ENCODE results near the gene CCT6B. TPM values are rescaled to one million over a fixed set of nuclear protein-coding genes. Genes with fewer than 3 reads are reported as not detected.

Gene CCT6B
- total and polyA plus RNA-seq, 9 of the 15 experiments (the other 6 are each of a cell fraction or from before 2014, with no cell fraction given), result 0.25 to 0.91 (median 0.58) TPM

- TF ChIP-seq, protein P1, sequence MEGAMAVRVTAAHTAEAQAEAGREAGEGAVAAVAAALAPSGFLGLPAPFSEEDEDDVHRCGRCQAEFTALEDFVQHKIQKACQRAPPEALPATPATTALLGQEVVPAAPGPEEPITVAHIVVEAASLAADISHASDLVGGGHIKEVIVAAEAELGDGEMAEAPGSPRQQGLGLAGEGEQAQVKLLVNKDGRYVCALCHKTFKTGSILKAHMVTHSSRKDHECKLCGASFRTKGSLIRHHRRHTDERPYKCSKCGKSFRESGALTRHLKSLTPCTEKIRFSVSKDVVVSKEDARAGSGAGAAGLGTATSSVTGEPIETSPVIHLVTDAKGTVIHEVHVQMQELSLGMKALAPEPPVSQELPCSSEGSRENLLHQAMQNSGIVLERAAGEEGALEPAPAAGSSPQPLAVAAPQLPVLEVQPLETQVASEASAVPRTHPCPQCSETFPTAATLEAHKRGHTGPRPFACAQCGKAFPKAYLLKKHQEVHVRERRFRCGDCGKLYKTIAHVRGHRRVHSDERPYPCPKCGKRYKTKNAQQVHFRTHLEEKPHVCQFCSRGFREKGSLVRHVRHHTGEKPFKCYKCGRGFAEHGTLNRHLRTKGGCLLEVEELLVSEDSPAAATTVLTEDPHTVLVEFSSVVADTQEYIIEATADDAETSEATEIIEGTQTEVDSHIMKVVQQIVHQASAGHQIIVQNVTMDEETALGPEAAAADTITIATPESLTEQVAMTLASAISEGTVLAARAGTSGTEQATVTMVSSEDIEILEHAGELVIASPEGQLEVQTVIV (CRISPR knock-in tag; IDR thresholded peaks at IDR 0.05; ENCODE audit: borderline replicate concordance), result no peak
- no peak for TF ChIP-seq TCF3 (CRISPR knock-in tag; IDR thresholded peaks at IDR 0.05)
- TF ChIP-seq E2F8 (IDR thresholded peaks at IDR 0.05; ENCODE audit: low read depth, partially characterized antibody), result no peak
- no peak for TF ChIP-seq ZNF77 (CRISPR knock-in tag; IDR thresholded peaks at IDR 0.05)
- no peak for TF ChIP-seq MECOM (CRISPR knock-in tag; IDR thresholded peaks at IDR 0.05)
- TF ChIP-seq HNRNPH1 (optimal IDR thresholded peaks at IDR 0.05; ENCODE audit: low read depth, low read length), result no peak
- TF ChIP-seq ELK1 (CRISPR knock-in tag; IDR thresholded peaks at IDR 0.05), result no peak
- no peak for TF ChIP-seq NR1H2 (CRISPR knock-in tag; IDR thresholded peaks at IDR 0.05)
- TF ChIP-seq ZKSCAN1 (IDR thresholded peaks at IDR 0.05; ENCODE audit: low read depth, low read length), result no peak
- no peak for TF ChIP-seq ZNF316 (IDR thresholded peaks at IDR 0.05)
- no peak for TF ChIP-seq NELFE (IDR thresholded peaks at IDR 0.05; ENCODE audit: insufficient read depth, insufficient read length)
- TF ChIP-seq GTF2A2 (tag; IDR thresholded peaks at IDR 0.05), result no peak
- no peak for TF ChIP-seq KLF6 (CRISPR knock-in tag; IDR thresholded peaks at IDR 0.05; ENCODE audit: borderline replicate concordance)
- no peak for TF ChIP-seq SNIP1 (IDR thresholded peaks at IDR 0.05; ENCODE audit: low read depth)
- peak; percentile 82 for TF ChIP-seq SAP30 (IDR thresholded peaks at IDR 0.05; ENCODE audit: borderline replicate concordance, insufficient read depth, low read depth, low read length, poor library complexity, severe bottlenecking)
- TF ChIP-seq ILF3 (IDR thresholded peaks at IDR 0.05; ENCODE audit: borderline replicate concordance), result no peak
- TF ChIP-seq, protein P2, sequence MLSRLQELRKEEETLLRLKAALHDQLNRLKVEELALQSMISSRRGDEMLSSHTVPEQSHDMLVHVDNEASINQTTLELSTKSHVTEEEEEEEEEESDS (CRISPR knock-in tag; IDR thresholded peaks at IDR 0.05), result no peak
- no peak for TF ChIP-seq CSDE1 (IDR thresholded peaks at IDR 0.05)
- TF ChIP-seq ZNF766 (CRISPR knock-in tag; conservative IDR thresholded peaks at IDR 0.05), result no peak
- no peak for TF ChIP-seq CHD4 (IDR thresholded peaks at IDR 0.05; ENCODE audit: insufficient read depth, insufficient replicate concordance, low read depth, low read length, poor library complexity, severe bottlenecking)
- TF ChIP-seq MITF (IDR thresholded peaks at IDR 0.05), result peak; percentile 91
- TF ChIP-seq MAFF (IDR thresholded peaks at IDR 0.05; ENCODE audit: low read length), result no peak
- TF ChIP-seq ZZZ3 (IDR thresholded peaks at IDR 0.05), result no peak
- no peak for TF ChIP-seq BCOR (IDR thresholded peaks at IDR 0.05)
Measured at GRCh38 chr17:34980353-34980680, 19.1 kb upstream of the CCT6B start, which contains the start of gene LIG3 (continued).
